ENCODE data around the gene DTX4.
"Not testable (repeated sequence)": the region's sequence is repeated elsewhere in the genome, so short reads cannot be mapped to it uniquely, and the experiment has no call there.

The DTX4 gene

GRCh38 chr11:59171508-59172322, at the start of gene DTX4:
TSS of gene DTX4 (plus strand) at chr11:59172132. CDS start at chr11:59172596, 464 bp downstream.
- DNase-seq, result peak; percentile 89

GRCh38 chr11:59135648-59136461, 36.1 kb upstream of the DTX4 start:
- DNase-seq, result peak; percentile 88 to 93

- not testable (repeated sequence) for DNase-seq
These were observed 35.4 kb upstream of the DTX4 start for GRCh38 chr11:59136551-59136950.

GRCh38 chr11:59137190-59137589, 34.7 kb upstream of the DTX4 start:
- DNase-seq, result no peak

- no peak for DNase-seq
These were observed 33.3 kb upstream of the DTX4 start for GRCh38 chr11:59138643-59139042.

- no peak for DNase-seq
These were observed 30.7 kb upstream of the DTX4 start for GRCh38 chr11:59141191-59141590.

GRCh38 chr11:59141673-59142460, 30.1 kb upstream of the DTX4 start:
- DNase-seq, result no peak

GRCh38 chr11:59142530-59143507, 29.1 kb upstream of the DTX4 start, which contains the start of gene FAM111A:
TSS of gene FAM111A (plus strand) at chr11:59142856. CDS start at chr11:59148873, 6,017 bp downstream.
- peak; percentile 65 to 67 for DNase-seq

- no peak for DNase-seq
These were observed 27.8 kb upstream of the DTX4 start for GRCh38 chr11:59144096-59144495.

- peak; percentile 63 to 65 for DNase-seq
These were observed 27.2 kb upstream of the DTX4 start for GRCh38 chr11:59144579-59145345.

GRCh38 chr11:59145534-59145933, 26.4 kb upstream of the DTX4 start:
- DNase-seq, result no peak

- no peak for DNase-seq
These were observed 20.2 kb upstream of the DTX4 start for GRCh38 chr11:59151761-59152160.

GRCh38 chr11:59152312-59152951, 19.5 kb upstream of the DTX4 start:
- no peak for DNase-seq

- no peak for DNase-seq
These were observed 17.3 kb upstream of the DTX4 start for GRCh38 chr11:59154610-59155009.

- no peak for DNase-seq
These were observed 14.5 kb upstream of the DTX4 start for GRCh38 chr11:59157433-59157832.

GRCh38 chr11:59158206-59159068, 13.5 kb upstream of the DTX4 start:
- DNase-seq, result peak; percentile 49 to 55

GRCh38 chr11:59164028-59164427, 7.9 kb upstream of the DTX4 start:
- no peak for DNase-seq

- DNase-seq, result no peak
These were observed 580 bp downstream of the DTX4 start for GRCh38 chr11:59172345-59173079.

Measured in stimulated activated CD4-positive, alpha-beta T cell treated with anti-CD3 and anti-CD28 coated beads, Interleukin-2, amount 100 ng/mL, for 48 hours (primary cell).